Measurements from ENCODE around the gene PPM1G. TPM values are rescaled to one million over a fixed set of nuclear protein-coding genes. Genes with fewer than 3 reads are reported as not detected.
"Not testable (repeated sequence)": the region's sequence is repeated elsewhere in the genome, so short reads cannot be mapped to it uniquely, and the experiment has no call there.

Gene PPM1G
- polyA plus RNA-seq, 3 donors from 2014 or later: 71.3 to 116 (median 104) TPM

DNA sequence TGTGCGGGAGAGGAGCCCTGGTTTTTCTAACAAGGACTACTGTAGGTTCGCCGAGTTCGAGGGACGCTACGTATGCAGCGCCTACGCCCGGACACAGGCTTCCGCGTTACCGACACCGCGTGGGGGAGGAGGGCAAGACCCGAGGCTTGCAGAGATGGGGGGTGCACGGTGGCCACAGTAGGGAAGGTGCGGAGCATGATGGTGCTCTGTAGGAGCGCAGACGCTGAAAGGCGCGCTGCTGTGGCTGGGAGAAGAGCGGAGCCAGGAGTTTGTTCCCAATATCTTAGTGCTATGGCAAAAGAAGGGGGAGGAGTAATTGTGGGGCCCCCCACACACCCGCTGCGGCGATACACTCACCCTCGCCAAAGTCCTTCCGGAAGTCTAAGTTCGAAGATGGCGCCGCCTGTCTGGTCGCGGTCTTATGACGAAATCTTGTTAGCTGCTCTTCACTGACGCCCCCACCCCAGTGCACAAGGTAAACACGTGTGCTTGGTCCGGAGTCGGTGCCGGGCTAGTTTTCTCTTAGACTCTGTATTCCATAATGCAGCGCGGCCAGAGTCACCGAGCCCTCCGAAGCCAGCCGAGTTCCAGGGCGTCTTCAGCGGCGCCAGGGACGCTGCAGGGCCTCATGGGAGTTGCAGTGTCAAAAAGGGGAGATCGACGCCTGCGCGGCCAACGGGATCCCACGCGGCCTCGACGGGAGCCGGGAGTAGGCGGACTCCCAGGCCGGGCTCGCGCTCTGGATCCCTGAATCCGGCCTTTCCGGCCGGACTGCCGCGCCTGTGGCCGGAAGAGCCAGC is 52.8 kb downstream of the PPM1G start, which contains the start of gene GTF3C2:
TSS of gene GTF3C2 (minus strand) at position 383 of the 800 bp plus-strand sequence. CDS start 13,210 bp downstream, outside the sequence.
- Mint-ChIP-seq H3K27ac (peak within 1 kb of the TSS; percentile 94 to 100 (median 98)), H3K27me3 (ENCODE audit: low read depth in 3 of 3) (peaks cover 6 to 12% (median 7%) of the 10 kb centered on the region in 3 donors), H3K4me3 (peak within 1 kb of the TSS; percentile 92 to 100 (median 98)), H3K9me3 (no peaks in the 10 kb centered on the region), H3K4me1 (peaks cover 47 to 62% of the 10 kb centered on the region in 2 donors), H3K36me3 (no peaks in the 10 kb centered on the region)
- peak; percentile 94 for DNase-seq

DNA sequence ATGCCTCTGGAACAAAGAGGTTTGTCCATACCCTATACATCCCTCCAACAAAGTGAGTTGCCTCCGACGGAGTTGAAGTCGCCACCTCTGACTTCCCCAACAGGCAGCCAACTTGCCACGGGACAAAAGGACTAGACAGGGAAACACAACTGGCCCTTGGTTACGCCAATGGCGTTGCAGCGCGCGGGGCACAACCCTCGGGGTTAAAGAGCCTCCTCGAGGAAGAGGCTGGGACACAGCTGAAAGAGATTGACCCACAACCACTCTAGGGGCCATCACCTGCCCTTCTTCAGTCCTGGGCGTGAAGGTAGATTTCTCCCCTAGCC is 53.4 kb downstream of the PPM1G start:
- Mint-ChIP-seq H3K4me3 (peak overlapping the region; percentile 92 to 100 (median 98)), H3K36me3 (no peaks in the 10 kb centered on the region), H3K9me3 (no peaks in the 10 kb centered on the region), H3K27me3 (ENCODE audit: low read depth in 3 of 3) (peaks cover 6 to 12% (median 7%) of the 10 kb centered on the region in 3 donors), H3K27ac (peak overlapping the region; percentile 94 to 100 (median 98)), H3K4me1 (peaks cover 48 to 63% of the 10 kb centered on the region in 2 donors)
- no peak for DNase-seq

DNA sequence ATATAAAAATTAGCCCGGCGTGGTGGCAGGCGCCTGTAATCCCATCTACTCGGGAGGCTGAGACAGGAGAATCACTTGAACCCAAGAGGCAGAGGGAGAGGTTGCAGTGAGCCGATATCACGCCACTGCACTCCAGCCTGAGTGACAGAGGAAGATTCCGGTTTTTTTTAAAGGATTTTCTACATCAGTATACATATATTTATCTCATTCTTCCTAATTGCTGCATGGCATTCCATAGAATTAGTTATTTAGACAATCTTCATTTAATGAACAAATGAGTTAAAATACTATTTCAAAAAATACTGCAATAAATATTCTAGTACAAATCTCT is 54.8 kb downstream of the PPM1G start:
- H3K27me3 Mint-ChIP-seq (ENCODE audit: low read depth in 3 of 3): peaks cover 6 to 12% (median 7%) of the 10 kb centered on the region in 3 donors
- H3K9me3 Mint-ChIP-seq: no peaks in the 10 kb centered on the region
- peaks cover 52 to 71% of the 10 kb centered on the region in 2 donors for H3K4me1 Mint-ChIP-seq
- peak overlapping the region in 3 of 5 donors; percentile 38 to 100 (median 38) for H3K4me3 Mint-ChIP-seq
- DNase-seq: no peak
- peak overlapping the region in 4 of 6 donors; percentile 5 to 100 (median 55) for H3K27ac Mint-ChIP-seq
- H3K36me3 Mint-ChIP-seq: no peaks in the 10 kb centered on the region

DNA sequence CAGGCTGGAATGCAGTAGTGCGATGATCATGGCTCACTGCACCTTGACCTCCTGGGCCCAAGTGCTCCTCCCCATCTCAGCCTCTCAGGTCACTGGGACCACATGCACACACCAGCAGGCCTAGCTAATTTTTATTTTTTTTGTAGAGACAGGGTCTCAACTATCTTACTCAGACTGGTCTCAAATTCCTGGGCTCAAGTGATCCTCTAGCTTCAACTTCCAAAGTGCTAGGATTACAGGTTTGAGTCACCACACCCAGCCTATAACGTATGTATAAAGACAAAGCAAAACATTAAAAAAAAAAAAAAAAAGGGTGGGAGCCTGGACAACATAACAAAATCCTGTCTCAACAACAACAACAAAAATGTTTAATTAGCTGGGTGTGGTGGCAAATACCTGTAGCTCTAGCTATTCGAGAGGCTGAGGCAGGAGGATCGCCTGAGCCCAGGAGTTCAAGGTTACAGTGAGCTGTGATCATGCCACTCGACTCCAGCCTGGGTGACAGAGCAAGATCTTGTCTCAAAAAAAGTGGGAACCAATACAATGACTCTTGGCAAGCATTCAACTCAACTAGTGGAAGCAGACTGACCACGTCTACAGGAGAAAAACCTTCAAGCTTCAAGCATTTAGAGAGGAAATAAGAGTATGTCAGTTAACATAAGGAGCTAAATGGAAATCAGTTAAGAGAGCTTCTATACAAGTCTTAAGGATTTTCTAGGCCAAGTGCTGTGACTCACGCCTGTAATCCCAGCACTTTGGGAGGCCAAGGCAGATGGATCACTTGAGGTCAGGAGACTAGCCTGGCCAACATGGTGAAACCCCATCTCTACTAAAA is 55.4 kb downstream of the PPM1G start:
- Mint-ChIP-seq H3K27ac (peak overlapping the region in 3 of 6 donors; percentile 5 to 62 (median 50)), H3K4me1 (peaks cover 54 to 76% of the 10 kb centered on the region in 2 donors), H3K27me3 (ENCODE audit: low read depth in 3 of 3) (peaks cover 6 to 12% (median 7%) of the 10 kb centered on the region in 3 donors), H3K9me3 (no peaks in the 10 kb centered on the region), H3K36me3 (no peaks in the 10 kb centered on the region), H3K4me3 (peak overlapping the region in 4 of 5 donors; percentile 30 to 38 (median 36))
- DNase-seq: no peak

DNA sequence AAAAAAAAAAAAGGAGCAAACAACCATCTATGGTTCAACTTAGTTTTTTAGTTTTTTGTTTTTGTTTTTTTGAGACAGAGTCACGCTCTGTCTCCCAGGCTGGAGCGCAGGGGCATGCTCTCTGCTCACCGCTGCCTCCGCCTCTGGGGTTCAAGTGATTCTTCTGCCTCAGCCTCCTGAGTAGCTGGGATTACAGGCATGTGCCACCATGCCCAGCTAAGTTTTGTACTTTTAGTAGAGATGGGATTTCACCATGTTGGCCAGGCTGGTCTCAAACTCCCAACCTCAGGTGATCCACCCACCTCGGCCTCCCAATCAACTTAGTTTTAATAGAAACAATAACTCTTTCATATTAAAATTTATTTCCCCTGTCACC is 56.0 kb downstream of the PPM1G start:
- Mint-ChIP-seq H3K4me1 (peaks cover 51 to 72% of the 10 kb centered on the region in 2 donors), H3K27ac (peak overlapping the region in 1 of 6 donors; percentile 62), H3K27me3 (ENCODE audit: low read depth in 3 of 3) (peaks cover 6 to 12% (median 7%) of the 10 kb centered on the region in 3 donors)
- H3K36me3 Mint-ChIP-seq, H3K4me3 Mint-ChIP-seq, DNase-seq, H3K9me3 Mint-ChIP-seq: not testable (repeated sequence)

DNA sequence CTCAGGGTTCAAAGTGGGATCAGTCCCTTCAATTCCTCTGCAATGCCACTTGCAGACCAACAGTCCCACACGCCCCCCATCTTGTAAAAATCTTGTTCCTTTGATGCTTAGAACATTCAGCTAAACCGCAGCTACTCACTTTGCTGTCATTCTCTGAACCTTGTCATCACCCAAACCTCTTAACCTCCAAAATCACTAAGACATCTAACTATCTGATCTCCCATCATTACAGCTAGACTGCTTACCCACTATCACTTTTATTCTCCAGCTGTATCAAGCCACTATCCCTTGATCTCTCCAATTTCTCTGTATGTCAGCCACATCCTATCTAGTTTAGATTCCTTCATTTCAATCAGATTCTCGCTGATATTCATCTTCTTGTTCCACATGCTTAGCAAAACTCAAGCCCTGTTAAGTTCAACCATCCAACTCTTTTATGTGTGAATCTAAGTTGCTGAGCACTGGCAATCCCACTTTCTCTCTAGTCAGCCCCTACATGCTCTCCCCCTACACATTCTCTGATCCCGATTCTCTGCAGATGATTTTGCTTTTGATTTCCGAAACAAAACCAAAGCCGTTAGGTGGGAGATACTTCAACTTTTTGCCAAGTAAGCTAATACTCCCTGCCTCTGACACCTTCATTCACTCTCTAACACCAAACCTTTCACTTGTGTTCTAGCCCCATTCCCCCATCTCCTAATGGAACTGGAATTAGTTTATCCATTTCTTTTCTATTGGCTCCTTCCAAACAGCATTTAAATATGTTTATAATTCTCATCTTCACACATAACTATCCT is 57.4 kb downstream of the PPM1G start:
- DNase-seq: no peak
- Mint-ChIP-seq H3K36me3 (no peaks in the 10 kb centered on the region), H3K27ac (peak overlapping the region in 5 of 6 donors; percentile 7 to 24 (median 9)), H3K4me1 (peaks cover 44 to 65% of the 10 kb centered on the region in 2 donors), H3K4me3 (no peak overlapping the region), H3K27me3 (ENCODE audit: low read depth in 3 of 3) (peaks cover 6 to 10% (median 7%) of the 10 kb centered on the region in 3 donors), H3K9me3 (no peaks in the 10 kb centered on the region)

DNA sequence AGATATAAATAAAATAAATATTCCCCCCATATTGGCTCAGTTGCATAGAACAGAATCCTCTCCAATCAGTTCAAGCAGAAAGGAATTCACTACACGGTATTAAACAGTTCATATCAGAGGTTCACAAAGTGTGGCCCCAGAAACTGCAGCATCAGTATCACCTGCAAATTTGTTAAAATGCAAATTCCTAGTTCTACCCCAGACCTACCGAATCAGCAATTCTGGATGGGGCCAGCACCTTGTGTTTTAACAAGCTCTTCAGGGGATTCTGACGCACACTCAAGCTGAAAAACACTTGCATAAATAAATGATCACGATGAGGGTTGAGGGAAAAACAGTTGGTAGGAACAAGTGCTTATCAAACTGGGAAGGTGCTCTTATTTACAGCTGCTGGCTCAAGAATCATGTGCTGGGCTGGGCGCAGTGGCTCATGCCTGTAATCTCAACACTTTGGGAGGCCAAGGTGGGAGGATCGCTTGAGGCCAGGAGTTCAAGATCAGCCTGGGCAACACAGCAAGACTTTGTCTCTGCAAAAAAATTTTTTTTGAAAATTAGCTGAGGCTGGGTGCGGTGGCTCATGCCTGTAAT is 59.2 kb downstream of the PPM1G start:
- peaks cover 0 to 1% (median 0%) of the 10 kb centered on the region in 3 donors for H3K27me3 Mint-ChIP-seq (ENCODE audit: low read depth in 3 of 3)
- peaks cover 30 to 53% of the 10 kb centered on the region in 2 donors for H3K4me1 Mint-ChIP-seq
- no peak overlapping the region for H3K4me3 Mint-ChIP-seq
- H3K9me3 Mint-ChIP-seq: no peaks in the 10 kb centered on the region
- H3K36me3 Mint-ChIP-seq: no peaks in the 10 kb centered on the region
- peak overlapping the region in 1 of 6 donors; percentile 23 for H3K27ac Mint-ChIP-seq
- no peak for DNase-seq

DNA sequence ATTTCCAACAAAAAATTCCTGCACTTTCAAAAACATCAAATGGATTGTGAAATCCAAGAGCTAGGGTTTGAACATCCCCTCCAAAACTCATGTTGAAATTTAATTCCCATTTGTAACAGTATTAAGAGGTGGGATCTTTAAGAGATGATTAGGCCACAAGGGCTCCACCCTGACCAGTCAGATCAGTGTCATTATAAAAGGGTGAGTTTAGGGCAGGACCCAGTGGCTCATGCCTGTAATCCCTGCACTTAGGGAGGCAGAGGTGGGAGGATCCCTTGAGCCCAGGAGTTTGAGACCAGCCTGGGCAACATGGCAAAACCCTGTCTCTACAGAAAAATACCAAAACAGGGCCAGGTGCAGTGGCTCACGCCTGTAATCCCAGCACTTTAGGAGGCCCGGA is 61.8 kb downstream of the PPM1G start:
- Mint-ChIP-seq H3K36me3 (peaks cover 0 to 4% (median 0%) of the 10 kb centered on the region in 3 donors), H3K27me3 (ENCODE audit: low read depth in 3 of 3) (peaks cover 0 to 1% (median 0%) of the 10 kb centered on the region in 3 donors), H3K4me3 (no peak overlapping the region), H3K4me1 (peaks cover 24 to 41% of the 10 kb centered on the region in 2 donors), H3K27ac (no peak overlapping the region), H3K9me3 (peaks cover 0 to 2% (median 0%) of the 10 kb centered on the region in 6 donors)
- no peak for DNase-seq

DNA sequence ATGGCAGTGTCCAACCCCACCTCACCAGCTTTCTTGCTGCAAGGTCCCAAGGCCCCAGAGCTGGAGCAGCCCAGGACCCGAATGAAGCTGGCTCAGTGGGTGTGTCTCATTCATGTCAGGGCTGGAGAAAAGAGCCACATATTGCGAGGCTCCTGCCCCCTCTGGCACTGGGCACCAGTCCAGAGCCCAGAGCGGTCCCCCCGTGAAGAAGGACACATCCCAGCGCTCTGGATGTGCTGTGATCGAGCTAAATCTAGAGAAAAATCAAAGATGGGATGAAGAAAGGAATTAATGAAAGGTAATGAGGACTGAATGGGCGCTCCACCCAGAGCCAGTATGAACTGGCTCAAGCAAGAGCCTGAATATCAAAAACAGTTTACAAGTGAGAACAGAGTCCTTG is 73.2 kb downstream of the PPM1G start:
- peaks cover 9 to 38% (median 24%) of the 10 kb centered on the region in 3 donors for H3K36me3 Mint-ChIP-seq
- H3K27ac Mint-ChIP-seq: no peak overlapping the region
- no peak for DNase-seq
- no peaks in the 10 kb centered on the region for H3K4me1 Mint-ChIP-seq
- no peak overlapping the region for H3K4me3 Mint-ChIP-seq
- no peaks in the 10 kb centered on the region for H3K9me3 Mint-ChIP-seq
- H3K27me3 Mint-ChIP-seq (ENCODE audit: low read depth in 3 of 3): peaks cover 0 to 3% (median 0%) of the 10 kb centered on the region in 3 donors

DNA sequence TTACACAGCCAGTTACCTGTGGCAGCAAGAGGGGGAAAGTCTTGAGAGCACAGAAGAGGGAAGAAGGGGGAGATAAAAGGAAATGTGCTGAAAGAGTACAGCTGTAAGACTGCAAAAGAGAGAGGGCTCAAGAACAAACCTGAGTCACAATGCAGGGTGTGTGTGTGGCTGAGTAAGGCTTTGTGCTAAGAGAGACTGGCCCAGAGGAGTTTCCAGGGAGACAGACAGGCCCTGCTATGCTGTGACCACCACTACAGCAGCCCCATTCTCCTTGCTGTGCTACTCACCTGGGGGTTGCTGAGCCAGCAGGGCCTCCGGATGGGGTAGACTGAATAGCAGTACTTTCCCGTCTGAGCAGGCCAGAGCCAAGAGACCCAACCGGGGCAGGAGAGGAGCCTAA is 74.1 kb downstream of the PPM1G start:
- Mint-ChIP-seq H3K9me3 (no peaks in the 10 kb centered on the region), H3K27ac (peak overlapping the region in 1 of 6 donors; percentile 43), H3K4me3 (no peak overlapping the region), H3K4me1 (no peaks in the 10 kb centered on the region), H3K27me3 (ENCODE audit: low read depth in 3 of 3) (peaks cover 0 to 3% (median 0%) of the 10 kb centered on the region in 3 donors), H3K36me3 (peaks cover 13 to 35% (median 24%) of the 10 kb centered on the region in 3 donors)
- no peak for DNase-seq
